DND-41 (cell line): ENCODE measurements around the gene DMP1.

Source experiments
- CTCF ChIP-seq: IDR thresholded peaks from 2 replicates; pipeline ENCODE4 v1.5.1; 2012; ENCODE audit warnings: borderline replicate concordance, low read length, moderate library complexity, mild to moderate bottlenecking; ENCODE audit not compliant: poor library complexity, severe bottlenecking; ENCODE audit errors: extremely low read depth
- EZH2 ChIP-seq: IDR thresholded peaks from 3 replicates; pipeline ENCODE4 v1.6.1; 2012; ENCODE audit warnings: borderline replicate concordance, low read depth, mild to moderate bottlenecking, moderate library complexity, low read length, inconsistent platforms; ENCODE audit not compliant: severe bottlenecking

DNA sequence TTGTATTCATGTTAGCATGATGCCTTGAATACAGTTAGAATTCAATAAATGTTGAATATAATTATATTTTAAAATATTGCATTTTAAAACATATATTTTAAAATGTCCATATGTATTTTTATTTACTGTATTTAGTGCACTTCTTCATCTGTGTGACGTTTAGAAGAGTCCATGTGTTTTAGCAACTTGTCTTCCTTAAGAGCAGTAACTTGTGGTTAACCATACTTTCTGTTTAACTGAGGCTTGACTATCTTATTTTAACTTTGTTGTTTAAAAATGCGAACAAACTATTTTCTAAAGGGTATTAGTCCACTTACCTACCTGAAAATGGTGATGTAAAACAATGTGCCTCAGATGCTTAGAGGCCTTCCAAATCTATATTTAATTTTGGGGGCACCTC is 858 bp downstream of the DMP1 start:
- no peak for TF ChIP-seq CTCF
- no peak for TF ChIP-seq EZH2
